Cardiac fibroblast (primary cell): ENCODE data around the gene LRRC8C.

Experiments used
- DNase-seq, 2 donors: peaks; one replicate each; pipeline versions ENCODE4 v3.0.0 to v3.0.0-alpha.2; 2010; ENCODE audit warnings: low read depth in 2 of 2
- H3K4me3 ChIP-seq, 2 donors: replicated peaks in 1 of 2; 1 replicate in 1 of 2; 2 replicates in 1 of 2; pipeline ENCODE4 v1.5.1; 2011; ENCODE audit warnings: low read depth in 2 of 2, low read length in 2 of 2, mild to moderate bottlenecking in 2 of 2, moderate library complexity in 1 of 2
- TF ChIP-seq, protein P1 (sequence below): IDR thresholded peaks from one replicate; pipeline ENCODE4 v1.5.1; 2011; ENCODE audit warnings: low read depth, mild to moderate bottlenecking, low read length, inconsistent platforms

Gene LRRC8C

DNA sequence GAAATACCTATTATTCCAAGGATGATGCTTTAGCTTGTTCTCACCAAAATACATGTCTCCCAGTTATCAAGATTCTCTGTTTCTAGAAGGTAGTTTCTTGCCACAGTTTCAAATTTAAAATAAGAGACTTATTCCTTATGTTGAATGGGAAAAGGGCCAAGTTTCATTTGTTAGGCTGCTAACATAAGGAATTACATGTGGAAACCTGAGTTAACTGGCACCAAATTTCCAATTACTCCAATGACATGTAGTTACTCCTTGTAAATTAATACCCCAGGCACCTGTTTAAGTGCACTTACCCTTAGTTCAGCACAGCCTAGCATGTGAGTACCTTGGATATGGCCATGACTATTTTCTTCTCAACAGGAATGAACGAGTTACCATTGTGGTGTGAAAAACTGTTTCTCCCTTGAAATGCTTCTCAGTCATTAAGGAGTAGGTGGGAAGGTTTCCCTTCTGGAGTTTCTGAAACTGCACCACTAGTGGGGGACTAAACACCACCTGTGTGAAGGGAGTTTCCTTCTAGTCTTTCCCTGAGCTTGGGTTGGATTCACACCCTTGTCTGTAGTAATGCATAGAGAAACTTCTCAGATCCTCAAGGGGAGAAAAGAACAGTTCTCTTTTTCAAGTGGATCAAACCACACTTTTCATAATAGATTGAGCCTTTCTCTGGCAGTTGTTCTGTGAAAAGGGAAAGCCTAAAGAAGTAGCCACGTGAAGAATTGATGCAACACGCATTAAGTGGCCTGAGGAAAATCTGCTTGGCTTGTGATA is 32.3 kb upstream of the LRRC8C start:
- TF ChIP-seq, protein P1, sequence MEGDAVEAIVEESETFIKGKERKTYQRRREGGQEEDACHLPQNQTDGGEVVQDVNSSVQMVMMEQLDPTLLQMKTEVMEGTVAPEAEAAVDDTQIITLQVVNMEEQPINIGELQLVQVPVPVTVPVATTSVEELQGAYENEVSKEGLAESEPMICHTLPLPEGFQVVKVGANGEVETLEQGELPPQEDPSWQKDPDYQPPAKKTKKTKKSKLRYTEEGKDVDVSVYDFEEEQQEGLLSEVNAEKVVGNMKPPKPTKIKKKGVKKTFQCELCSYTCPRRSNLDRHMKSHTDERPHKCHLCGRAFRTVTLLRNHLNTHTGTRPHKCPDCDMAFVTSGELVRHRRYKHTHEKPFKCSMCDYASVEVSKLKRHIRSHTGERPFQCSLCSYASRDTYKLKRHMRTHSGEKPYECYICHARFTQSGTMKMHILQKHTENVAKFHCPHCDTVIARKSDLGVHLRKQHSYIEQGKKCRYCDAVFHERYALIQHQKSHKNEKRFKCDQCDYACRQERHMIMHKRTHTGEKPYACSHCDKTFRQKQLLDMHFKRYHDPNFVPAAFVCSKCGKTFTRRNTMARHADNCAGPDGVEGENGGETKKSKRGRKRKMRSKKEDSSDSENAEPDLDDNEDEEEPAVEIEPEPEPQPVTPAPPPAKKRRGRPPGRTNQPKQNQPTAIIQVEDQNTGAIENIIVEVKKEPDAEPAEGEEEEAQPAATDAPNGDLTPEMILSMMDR: no peak
- H3K4me3 ChIP-seq: no peak overlapping the region
- no peak for DNase-seq

DNA sequence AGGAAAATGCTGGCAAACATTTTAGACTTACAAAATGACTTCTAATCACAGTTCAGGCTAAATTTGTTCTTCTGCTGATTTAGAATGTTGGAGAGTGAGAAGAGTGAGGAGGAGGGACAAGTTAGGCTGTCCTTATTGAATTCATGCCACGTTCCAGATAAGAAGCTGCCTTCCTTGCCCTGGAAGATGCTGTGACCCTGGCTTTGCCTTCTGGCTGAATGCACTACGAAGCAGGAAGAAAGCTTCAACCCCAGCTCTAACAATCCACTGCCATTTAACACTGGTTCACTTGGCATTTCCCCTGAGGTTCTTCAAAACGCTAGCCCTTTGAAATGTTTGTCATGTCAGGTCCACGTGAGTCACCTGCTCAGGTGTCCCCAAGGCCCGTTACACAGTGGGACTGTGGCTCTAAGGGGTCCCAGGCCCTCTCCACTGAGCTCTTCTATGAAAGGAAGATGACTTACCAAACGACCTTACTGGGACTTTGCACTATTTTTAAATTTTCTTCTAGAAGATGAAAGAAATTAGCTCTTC is 30.0 kb upstream of the LRRC8C start:
- H3K4me3 ChIP-seq: no peak overlapping the region
- TF ChIP-seq, protein P1: no peak
- no peak for DNase-seq

GRCh38 chr1:89603651-89604413 is 29.1 kb upstream of the LRRC8C start:
- DNase-seq: peak; percentile 39 to 65
- TF ChIP-seq, protein P1: no peak
- no peak overlapping the region for H3K4me3 ChIP-seq

DNA sequence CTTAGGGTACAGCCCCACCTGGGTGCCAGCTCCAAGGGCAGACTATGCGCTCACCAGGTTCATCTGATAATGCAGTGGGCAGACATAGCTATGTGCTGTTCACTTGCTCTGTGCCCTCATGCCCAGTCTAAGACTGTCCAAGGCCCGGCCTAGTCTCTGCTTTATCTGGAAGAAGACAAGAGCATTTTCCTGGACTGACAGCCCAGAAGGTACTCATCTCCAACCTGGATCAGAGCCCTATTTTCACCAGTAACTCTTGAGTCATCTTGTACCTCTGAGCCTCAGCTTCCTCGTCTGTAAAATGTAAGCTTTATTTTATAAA is 28.5 kb upstream of the LRRC8C start:
- TF ChIP-seq, protein P1: no peak
- peak in 1 of 2 donors; percentile 15 for DNase-seq
- H3K4me3 ChIP-seq: no peak overlapping the region

- H3K4me3 ChIP-seq: no peak overlapping the region
- peak; percentile 72 to 88 for DNase-seq
- TF ChIP-seq, protein P1: no peak
Measured at GRCh38 chr1:89605692-89606091, 27.2 kb upstream of the LRRC8C start.

DNA sequence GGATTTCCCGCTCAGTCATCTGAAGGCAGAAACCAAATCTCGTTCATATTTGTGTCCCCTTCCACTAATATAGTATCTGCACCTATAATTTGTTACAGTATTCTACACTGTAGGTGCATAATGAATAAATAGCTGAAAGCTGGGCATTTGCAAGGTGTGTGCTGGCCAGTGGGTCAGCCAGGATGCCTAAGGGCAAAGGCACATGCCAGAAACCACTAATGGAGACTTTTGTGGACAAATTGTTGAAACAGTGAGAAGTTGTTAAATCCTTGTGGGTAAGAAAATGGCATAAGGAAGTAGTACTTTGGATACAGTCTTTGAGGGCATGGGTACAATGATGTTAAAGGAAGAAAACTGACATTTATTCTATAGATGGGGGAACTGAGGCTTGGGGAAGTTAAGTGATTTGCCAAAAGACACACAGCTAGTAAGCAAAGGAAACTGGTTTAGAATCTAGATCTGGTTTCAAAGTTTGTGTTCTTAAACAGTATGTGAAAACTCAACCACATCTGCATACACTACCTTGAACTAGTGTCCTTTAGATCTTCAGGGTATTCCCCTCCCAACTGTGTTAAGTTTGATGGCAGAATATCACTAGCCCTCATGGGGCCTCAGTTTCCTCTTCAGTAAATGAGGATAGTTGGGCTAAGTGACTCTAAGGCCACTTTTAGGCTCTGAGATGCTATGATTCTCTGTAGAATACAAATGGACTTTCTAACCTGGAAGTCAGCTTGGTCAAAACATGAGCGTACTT is 26.5 kb upstream of the LRRC8C start:
- no peak overlapping the region for H3K4me3 ChIP-seq
- TF ChIP-seq, protein P1: no peak
- DNase-seq: no peak
